ENCODE data around the gene PRSS33. TPM values are rescaled to one million over a fixed set of nuclear protein-coding genes. Genes with fewer than 3 reads are reported as not detected.

PRSS33 gene
- polyA plus RNA-seq, 12 donors = not detected

GRCh38 chr16:2821487-2822157, 34.3 kb upstream of the PRSS33 start:
- no peak for DNase-seq

DNA sequence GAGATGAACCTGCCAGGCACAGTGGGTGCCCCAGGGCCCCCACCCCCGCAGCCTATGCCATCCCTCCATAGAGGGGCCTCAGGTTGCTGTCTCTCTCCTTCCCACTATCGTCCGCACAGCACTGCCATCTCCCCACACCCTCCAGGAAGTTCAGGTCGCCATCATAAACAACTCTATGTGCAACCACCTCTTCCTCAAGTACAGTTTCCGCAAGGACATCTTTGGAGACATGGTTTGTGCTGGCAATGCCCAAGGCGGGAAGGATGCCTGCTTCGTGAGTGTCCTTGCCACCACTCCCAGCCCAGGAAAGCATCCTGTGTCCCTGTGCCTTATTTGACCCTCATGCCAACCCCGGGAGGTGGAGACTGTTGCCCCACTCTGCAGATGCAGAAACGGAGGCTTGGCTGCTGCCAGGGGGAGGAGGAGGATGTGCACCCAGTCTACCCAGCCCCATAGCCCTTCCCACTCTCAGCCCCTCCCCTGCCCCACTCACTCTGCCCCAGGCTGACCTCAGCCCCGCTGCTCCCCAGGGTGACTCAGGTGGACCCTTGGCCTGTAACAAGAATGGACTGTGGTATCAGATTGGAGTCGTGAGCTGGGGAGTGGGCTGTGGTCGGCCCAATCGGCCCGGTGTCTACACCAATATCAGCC, 33.6 kb upstream of the PRSS33 start:
- DNase-seq = no peak

DNA sequence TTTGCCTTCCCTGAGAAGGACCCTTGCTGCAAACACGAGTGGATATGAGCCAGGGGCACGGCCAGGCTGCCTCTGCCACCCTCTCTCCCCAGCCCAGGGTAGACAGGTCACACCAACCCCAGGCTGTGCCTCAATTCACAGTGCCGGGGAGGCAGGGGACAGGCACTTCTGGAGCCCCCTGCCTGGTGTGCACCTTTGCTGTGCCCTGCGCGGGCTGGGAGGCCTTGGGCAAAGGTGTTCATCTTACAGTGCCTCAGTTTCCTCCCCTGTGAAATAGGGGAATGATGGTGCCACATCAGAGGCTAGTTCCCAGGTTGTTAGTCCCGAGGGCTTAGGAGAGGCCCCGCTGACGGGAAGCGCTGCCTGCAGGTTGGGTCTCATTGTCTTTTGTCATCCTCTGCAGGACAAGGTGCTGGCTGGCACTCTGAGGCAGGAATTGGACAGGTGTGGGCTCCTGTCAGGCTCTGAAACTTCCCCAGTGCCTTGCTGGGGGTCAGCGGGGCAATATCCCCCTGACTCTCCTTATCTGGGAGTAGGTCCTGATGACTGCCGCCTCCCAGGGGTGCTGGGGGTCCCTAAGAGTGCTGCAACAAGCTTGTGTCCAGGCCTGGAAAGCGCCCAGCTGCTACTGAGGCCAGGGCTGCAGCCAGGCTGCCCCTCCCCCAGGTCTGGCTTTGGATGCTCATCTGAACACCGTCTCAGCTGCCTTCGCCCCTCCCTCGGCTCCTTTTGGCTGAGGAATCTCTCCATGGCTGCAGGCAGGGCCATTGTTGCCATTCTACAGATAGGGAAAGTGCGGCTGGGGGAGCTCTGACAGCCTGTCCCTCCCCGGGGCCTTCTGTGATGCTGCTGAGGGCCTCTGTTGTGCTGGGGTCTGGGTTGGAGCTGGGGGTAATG, 32.8 kb upstream of the PRSS33 start:
- no peak for DNase-seq

GRCh38 chr16:2819179-2819938, 32.0 kb upstream of the PRSS33 start:
- no peak for DNase-seq

DNA sequence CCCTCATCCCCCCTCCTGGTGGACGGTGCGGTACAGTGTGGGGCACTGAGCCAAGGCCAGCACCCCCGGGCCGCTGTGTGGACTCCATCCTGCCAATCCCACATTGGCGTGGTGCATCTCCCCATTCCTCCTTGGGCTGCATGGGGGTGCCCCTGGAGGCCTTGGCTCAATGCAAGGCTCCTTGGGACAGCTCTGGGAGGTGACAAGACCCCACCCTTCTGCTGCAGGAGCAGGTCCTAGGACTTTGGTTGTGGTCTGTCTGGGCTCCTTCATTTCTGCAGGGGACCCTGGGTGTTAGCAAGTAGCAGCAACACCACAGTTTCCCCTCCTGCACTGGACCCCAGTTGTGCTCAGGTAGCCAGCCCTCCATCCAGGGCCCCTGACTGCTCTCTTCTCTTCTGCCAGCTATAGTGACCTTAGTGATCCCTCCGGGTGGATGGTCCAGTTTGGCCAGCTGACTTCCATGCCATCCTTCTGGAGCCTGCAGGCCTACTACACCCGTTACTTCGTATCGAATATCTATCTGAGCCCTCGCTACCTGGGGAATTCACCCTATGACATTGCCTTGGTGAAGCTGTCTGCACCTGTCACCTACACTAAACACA, 31.0 kb upstream of the PRSS33 start:
- DNase-seq = no peak

GRCh38 chr16:2817340-2818271, 30.2 kb upstream of the PRSS33 start:
- no peak for DNase-seq

DNA sequence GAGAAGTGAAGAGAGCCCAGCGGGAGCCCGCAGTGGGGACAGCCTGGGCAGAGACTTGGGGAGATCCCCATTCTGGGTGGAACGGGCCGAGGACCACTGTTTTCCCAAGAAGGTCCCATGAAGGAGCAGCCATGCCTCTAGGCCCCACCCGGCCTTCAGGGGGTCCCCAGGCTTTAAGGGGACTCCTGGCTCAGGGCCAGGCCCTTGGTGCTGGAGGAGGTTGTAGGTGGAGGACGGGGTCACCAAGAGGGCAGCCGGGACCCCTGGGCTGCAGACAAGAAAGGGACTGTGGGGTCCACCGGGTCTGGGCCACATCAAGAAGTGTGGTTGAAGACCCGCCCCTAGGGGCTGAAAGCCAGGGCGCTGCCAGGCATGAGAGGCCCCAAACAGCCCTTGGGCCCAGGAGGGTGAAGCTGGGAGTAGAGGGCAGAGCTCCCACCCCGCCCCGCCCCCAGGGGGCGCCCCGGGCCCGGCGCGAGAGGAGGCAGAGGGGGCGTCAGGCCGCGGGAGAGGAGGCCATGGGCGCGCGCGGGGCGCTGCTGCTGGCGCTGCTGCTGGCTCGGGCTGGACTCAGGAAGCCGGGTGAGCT, 29.5 kb upstream of the PRSS33 start, which contains the start of gene PRSS21:
Gene PRSS21 (plus strand): TSS at position 487 of the 589 bp plus-strand sequence. CDS start 32 bp downstream, at position 519.
- DNase-seq = no peak

GRCh38 chr16:2815299-2815771, 28.0 kb upstream of the PRSS33 start:
- no peak for DNase-seq

DNA sequence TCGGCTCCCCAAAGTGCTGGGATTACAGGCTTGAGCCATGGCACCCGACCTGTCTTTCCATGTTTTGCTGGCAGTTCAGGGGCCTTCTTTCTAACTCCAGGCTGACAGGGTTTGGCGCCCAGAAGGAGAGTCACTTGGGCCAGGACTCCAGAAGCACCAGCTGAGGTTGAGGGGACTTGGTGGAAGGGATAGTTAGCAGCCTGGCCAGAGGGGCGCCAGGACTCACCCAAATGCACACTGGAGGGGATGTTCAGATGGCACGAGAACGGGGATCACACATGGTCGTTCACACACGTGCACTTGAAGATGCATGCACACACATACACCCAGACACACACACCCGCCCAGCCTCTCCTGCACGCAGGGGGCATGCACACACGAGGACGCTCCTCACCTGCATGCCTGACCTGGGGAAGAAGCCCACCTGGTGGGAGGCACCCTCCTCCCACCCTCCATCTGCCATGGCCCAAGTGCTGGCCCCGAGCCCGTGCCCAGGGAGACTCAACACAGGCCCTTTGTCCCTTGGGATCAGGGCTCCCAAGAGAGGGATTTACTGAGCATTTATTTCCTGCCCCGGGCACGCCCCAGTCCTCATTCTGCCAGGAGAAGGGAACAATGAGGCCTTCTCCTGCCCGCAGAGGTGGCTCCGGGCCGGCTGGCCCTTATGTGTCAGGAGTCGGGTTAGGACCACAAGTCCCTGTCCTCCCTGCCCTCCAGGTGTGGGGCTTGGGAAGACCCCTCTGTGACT, 27.4 kb upstream of the PRSS33 start:
- no peak for DNase-seq

DNA sequence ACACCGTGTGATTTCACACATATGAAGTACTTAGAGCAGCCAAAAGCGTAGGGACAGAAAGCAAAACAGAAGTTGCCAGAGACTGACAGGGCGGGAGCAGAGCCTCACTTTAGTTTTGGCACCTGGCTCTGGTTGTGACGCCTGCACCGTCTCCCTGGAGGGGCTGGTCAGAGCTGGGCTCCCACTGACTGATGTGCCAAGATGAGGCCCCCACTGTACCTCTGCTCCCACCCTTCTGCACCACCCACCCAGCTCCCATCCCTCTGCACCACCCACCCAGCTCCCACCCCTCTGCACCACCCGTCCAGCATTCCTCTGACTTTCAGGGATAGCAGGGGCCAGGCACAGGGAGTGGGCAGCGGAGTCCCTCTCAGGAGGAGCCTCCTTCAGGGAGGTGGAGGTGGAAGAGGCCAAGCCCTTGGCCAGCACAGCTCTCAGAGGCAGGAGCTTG, 26.4 kb upstream of the PRSS33 start:
- no peak for DNase-seq

GRCh38 chr16:2811703-2812471, 24.5 kb upstream of the PRSS33 start:
- no peak for DNase-seq

GRCh38 chr16:2810651-2811050, 23.3 kb upstream of the PRSS33 start:
- DNase-seq = no peak

DNA sequence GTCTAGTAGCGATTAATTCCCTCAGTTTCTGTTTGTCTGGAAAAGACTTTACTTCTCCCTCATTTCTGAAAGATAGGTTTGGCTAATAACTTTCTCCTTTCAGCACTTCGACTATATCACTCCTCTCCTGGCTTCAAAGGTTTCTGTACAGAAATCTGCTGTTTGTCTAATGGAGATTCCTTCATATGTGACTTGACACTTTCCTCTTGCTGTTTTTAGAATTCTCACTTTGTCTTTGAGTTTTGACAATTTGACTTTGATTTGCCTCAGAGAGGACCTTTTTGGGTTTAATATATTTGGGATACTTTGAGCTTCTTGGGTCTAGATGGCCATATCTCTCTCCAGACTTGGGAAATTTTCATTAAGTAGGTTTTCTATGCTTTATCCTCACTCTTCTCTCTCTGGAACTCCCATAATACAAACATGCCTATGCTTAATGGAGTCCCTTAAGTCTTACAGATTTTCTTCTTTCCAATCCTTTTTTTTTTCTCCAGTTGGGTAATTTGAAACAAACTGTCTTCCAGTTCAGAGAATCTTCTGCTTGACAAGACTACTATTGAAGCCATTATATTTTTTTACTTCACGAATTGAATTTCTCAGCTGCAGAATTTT, 21.9 kb upstream of the PRSS33 start:
- no peak for DNase-seq

DNA sequence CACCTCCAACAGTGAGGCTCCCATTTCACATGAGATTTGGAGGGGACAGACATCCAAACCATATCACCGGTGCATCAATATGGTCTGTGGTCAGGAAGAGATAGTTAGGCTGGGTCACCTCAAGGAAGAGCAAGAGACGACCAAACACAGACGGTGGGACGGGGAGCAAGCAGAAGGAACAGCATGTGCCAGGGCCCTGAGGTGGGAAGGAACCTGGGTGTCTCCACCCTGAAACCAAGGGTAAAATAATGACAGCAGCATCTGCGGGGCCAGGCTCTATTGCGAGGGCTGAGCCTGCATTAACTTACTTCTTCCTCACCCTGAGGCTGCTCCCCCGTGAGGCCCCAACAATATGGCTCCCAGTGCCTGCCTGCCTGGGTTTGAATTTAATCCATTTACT, 20.8 kb upstream of the PRSS33 start:
- DNase-seq = no peak

DNA sequence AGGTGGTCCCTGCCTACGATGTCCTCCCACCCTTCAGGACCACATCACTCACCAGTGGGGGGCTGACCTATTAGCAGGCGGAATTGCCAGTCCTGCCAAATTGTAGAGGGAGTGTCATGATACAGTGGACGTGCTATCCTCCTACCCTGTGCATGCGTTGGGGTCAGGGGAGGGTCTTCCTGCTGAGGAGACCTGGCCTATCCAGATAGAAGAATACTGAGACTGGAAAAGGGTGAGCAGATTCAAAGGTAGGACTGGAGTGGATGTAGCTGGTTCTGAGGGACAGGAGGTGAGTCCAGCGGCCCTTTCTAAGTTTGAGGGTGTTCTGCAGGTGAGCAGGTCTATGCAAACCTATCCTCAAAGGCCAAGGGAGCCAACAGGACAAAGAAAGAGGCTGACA, 18.9 kb upstream of the PRSS33 start:
- no peak for DNase-seq

DNA sequence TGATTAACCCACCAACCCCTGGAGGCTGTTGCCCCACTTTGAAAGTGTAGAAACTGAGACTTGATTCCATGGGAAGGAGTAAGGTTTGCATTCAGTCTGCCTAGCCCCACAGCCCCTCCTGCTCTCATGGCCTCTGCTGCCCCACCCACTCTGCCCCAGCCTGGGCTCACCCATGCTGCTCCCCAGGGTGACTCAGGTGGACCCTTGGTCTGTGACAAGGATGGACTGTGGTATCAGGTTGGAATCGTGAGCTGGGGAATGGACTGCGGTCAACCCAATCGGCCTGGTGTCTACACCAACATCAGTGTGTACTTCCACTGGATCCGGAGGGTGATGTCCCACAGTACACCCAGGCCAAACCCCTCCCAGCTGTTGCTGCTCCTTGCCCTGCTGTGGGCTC, 17.4 kb upstream of the PRSS33 start:
- DNase-seq = no peak

GRCh38 chr16:2803545-2804195, 16.3 kb upstream of the PRSS33 start:
- no peak for DNase-seq

Measured in muscle of arm (tissue), 12 donors.